ENCODE results near the gene PANX1. TPM values are rescaled to one million over a fixed set of nuclear protein-coding genes. Genes with fewer than 3 reads are reported as not detected.

The PANX1 gene
- polyA plus RNA-seq, 1 experiment = 52.9 TPM

DNA sequence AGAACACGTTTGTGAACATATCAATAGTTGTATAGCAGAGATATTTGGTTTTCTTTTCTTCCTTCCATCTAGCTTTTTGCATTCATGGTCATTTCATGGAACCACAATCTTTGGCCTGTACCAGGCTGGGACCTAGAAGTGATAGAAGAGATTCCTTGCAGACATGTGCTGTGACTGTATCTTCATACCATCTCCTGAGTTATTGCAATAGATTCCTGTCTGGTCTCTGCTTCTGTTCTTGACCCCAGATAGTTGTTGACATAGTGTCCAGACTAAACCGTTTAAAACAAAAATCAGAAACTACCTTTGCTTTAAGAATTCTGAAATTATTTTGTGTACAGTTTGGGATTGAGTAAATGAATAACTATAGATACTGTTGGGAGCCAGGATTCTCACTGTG is 16.8 kb downstream of the PANX1 start:
- no peaks in the 10 kb centered on the region for H3K27me3 ChIP-seq (ENCODE audit: control insufficient read depth, insufficient read depth, low read length)
- no peaks in the 10 kb centered on the region for H3K9me3 ChIP-seq (ENCODE audit: control insufficient read depth, insufficient read depth, low read length)
- DNase-seq (ENCODE audit: low read depth, low spot score) = no peak
- TF ChIP-seq, protein P1, sequence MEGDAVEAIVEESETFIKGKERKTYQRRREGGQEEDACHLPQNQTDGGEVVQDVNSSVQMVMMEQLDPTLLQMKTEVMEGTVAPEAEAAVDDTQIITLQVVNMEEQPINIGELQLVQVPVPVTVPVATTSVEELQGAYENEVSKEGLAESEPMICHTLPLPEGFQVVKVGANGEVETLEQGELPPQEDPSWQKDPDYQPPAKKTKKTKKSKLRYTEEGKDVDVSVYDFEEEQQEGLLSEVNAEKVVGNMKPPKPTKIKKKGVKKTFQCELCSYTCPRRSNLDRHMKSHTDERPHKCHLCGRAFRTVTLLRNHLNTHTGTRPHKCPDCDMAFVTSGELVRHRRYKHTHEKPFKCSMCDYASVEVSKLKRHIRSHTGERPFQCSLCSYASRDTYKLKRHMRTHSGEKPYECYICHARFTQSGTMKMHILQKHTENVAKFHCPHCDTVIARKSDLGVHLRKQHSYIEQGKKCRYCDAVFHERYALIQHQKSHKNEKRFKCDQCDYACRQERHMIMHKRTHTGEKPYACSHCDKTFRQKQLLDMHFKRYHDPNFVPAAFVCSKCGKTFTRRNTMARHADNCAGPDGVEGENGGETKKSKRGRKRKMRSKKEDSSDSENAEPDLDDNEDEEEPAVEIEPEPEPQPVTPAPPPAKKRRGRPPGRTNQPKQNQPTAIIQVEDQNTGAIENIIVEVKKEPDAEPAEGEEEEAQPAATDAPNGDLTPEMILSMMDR (IDR thresholded peaks at IDR 0.05; ENCODE audit: low read depth, low read length) = no peak
- CTCF ChIA-PET = interaction anchor here (0.7 to 1.2 kb wide), 4 partner anchors 27 to 250 kb away, joined by 3 to 4 read pairs (median 4); no protein-coding TSS in a partner anchor
- no peak overlapping the region for H3K27ac ChIP-seq (ENCODE audit: low read depth, low read length)
- no peak overlapping the region for H3K4me3 ChIP-seq (ENCODE audit: low read depth, low read length)
- POLR2A ChIA-PET = no interaction called here

DNA sequence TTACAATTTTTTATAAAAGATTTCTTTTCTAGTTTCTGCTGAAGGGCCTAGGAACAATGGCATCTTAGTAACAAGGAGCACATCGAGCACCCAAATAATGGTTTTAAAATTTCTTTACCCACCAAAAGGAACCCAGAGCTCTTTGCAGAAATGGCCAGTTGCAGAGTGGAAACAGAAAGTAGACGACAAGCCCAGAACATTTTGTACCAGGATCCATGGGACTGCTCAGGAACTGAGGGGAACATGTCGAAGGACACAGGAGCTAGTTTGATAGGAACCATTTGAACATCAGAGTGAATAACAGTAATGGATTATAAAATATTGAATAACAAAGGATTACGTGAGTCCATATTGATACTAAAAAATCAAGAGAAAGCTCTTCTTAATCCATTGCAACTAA is 17.3 kb downstream of the PANX1 start:
- H3K9me3 ChIP-seq (ENCODE audit: control insufficient read depth, insufficient read depth, low read length) = no peaks in the 10 kb centered on the region
- no peak for DNase-seq (ENCODE audit: low read depth, low spot score)
- no peaks in the 10 kb centered on the region for H3K27me3 ChIP-seq (ENCODE audit: control insufficient read depth, insufficient read depth, low read length)
- TF ChIP-seq, protein P1 (IDR thresholded peaks at IDR 0.05; ENCODE audit: low read depth, low read length) = no peak
- no peak overlapping the region for H3K4me3 ChIP-seq (ENCODE audit: low read depth, low read length)
- H3K27ac ChIP-seq (ENCODE audit: low read depth, low read length) = no peak overlapping the region
- ChIA-PET CTCF (interaction anchor here (1.0 kb wide), 1 partner anchor 38 kb away, joined by 4 read pairs; no protein-coding TSS in a partner anchor), POLR2A (no interaction called here)

DNA sequence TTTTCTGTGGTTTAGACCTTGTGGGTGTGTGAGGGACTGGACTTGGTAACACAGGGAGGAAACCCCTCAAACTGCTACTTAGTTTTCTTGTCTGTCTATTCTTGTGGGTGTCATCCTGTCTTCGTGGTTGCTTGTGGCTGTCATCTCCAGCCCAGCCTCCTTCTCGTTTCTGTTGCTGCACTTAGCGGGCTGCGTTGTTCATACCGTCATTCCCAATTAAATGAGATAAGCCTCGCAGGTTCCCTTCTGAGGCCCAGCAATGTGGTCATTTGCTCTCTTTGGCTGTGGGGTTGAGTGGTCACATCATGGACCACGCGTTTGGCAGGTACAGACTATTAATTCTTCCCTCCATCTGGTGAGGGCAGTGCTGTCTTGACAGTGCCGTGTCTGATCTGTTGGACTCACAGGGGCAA is 18.8 kb downstream of the PANX1 start:
- Histone ChIP-seq H3K27me3 (ENCODE audit: control insufficient read depth, insufficient read depth, low read length) (no peaks in the 10 kb centered on the region), H3K4me3 (ENCODE audit: low read depth, low read length) (no peak overlapping the region), H3K27ac (ENCODE audit: low read depth, low read length) (no peak overlapping the region), H3K9me3 (ENCODE audit: control insufficient read depth, insufficient read depth, low read length) (no peaks in the 10 kb centered on the region)
- DNase-seq (ENCODE audit: low read depth, low spot score) = no peak
- TF ChIP-seq, protein P1 (IDR thresholded peaks at IDR 0.05; ENCODE audit: low read depth, low read length) = no peak
- ChIA-PET POLR2A (no interaction called here), CTCF (interaction anchor here (1.1 kb wide), 1 partner anchor 24 kb away, joined by 3 read pairs; no protein-coding TSS in a partner anchor)

DNA sequence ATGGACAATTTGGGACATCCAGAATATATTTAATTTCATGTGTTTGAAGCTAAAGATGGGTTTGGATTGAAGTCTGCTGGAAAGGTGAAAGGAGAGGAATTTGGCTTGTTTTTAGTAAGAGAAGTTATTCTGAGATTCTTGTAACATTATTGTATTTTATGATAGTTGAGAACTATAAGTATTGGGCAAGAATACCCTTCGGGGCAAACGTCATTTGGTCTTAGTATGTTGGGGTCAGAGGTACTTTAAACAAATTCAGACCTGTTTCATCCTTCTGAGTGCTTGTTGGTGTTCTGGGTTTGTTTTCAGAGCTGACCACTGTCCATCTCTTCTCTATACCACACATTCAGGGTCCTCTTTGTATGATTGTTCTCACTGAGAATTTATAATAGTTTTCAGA is 19.5 kb downstream of the PANX1 start:
- Histone ChIP-seq H3K9me3 (ENCODE audit: control insufficient read depth, insufficient read depth, low read length) (no peaks in the 10 kb centered on the region), H3K4me3 (ENCODE audit: low read depth, low read length) (no peak overlapping the region), H3K27ac (ENCODE audit: low read depth, low read length) (no peak overlapping the region), H3K27me3 (ENCODE audit: control insufficient read depth, insufficient read depth, low read length) (no peaks in the 10 kb centered on the region)
- ChIA-PET CTCF (interaction anchor here (1.1 kb wide), 2 partner anchors 23 to 253 kb away, joined by 3 to 4 read pairs; no protein-coding TSS in a partner anchor), POLR2A (interaction anchor here (0.7 kb wide), 1 partner anchor 919 kb away, joined by 3 read pairs; no protein-coding TSS in a partner anchor)
- DNase-seq (ENCODE audit: low read depth, low spot score) = no peak
- TF ChIP-seq, protein P1 (IDR thresholded peaks at IDR 0.05; ENCODE audit: low read depth, low read length) = no peak

DNA sequence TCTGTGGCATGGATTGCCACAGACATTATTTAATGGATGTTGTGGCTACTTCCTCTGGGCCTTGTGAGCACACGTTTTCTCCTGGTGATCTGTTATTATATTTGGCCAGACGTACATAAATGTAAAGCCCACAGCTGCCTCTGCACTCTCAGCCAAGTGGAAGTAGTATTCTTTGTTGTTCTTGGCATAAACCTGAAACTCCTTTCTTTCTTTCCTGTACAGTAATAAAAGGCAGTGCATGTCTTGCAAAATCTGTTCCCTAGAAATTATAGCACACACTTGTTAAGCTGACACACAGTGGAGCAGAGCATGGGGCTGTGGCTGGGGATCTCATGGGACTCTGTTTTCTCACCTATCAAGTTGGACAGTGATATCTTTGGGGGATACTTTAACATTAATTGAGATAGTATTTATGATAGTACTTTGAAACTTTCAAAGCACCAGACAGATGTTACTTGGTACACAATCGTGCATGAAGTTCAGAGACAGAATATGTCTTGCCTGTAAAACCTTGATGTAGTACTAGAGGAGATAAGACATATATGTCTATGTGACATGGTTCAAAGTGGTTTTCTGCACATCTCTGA is 20.9 kb downstream of the PANX1 start:
- Histone ChIP-seq H3K4me3 (ENCODE audit: low read depth, low read length) (no peak overlapping the region), H3K27me3 (ENCODE audit: control insufficient read depth, insufficient read depth, low read length) (no peaks in the 10 kb centered on the region), H3K9me3 (ENCODE audit: control insufficient read depth, insufficient read depth, low read length) (no peaks in the 10 kb centered on the region), H3K27ac (ENCODE audit: low read depth, low read length) (peak overlapping the region; percentile 52)
- ChIA-PET POLR2A (interaction anchor here (1.2 to 1.5 kb wide), 2 partner anchors 13 to 21 kb away, joined by 5 to 7 read pairs; partner anchors contain the start of gene PANX1), CTCF (interaction anchor here (1.1 kb wide), 1 partner anchor 254 kb away, joined by 4 read pairs; no protein-coding TSS in a partner anchor)
- TF ChIP-seq, protein P1 (IDR thresholded peaks at IDR 0.05; ENCODE audit: low read depth, low read length) = no peak
- DNase-seq (ENCODE audit: low read depth, low spot score) = peak; percentile 80

All from AG04450 (cell line).